ENCODE data around the gene PPP1R12C. TPM values are rescaled to one million over a fixed set of nuclear protein-coding genes. Genes with fewer than 3 reads are reported as not detected.

PPP1R12C gene
- polyA plus RNA-seq, 3 donors: 2.1 to 206 (median 2.6) TPM

GRCh38 chr19:55112246-55112776 is 5.1 kb downstream of the PPP1R12C start:
- Mint-ChIP-seq H3K27ac (no peak overlapping the region), H3K4me1 (peaks cover 22% of the 10 kb centered on the region), H3K9me3 (no peaks in the 10 kb centered on the region), H3K27me3 (ENCODE audit: low read depth in 3 of 3) (peaks cover 0 to 1% (median 0%) of the 10 kb centered on the region in 3 donors), H3K36me3 (peaks cover 28 to 62% of the 10 kb centered on the region in 2 donors), H3K4me3 (no peak overlapping the region)
- Histone ChIP-seq H2AFZ (ENCODE audit: insufficient read depth, low read depth, low read length, poor library complexity, severe bottlenecking) (no peak overlapping the region), H3K79me2 (ENCODE audit: insufficient read depth, low read length) (peaks cover 78% of the 10 kb centered on the region), H4K20me1 (ENCODE audit: insufficient read depth, low read length) (peaks cover 94% of the 10 kb centered on the region), H3K4me3 (replicated peaks in 1 of 3; ENCODE audit: low read depth in 2 of 3, low read length in 3 of 3) (no peak overlapping the region), H3K9me3 (replicated peaks in 1 of 2; ENCODE audit: control insufficient read depth in 1 of 2, insufficient read depth in 1 of 2, low read length in 2 of 2) (no peaks in the 10 kb centered on the region), H3K27me3 (ENCODE audit: control insufficient read depth in 2 of 2, insufficient read depth in 2 of 2, low read length in 2 of 2) (no peaks in the 10 kb centered on the region), H3K4me2 (replicated peaks; ENCODE audit: extremely low read depth, low read length, poor library complexity, severe bottlenecking) (no peak overlapping the region), H3K36me3 (replicated peaks in 1 of 2; ENCODE audit: control insufficient read depth in 1 of 2, insufficient read depth in 2 of 2, low read length in 2 of 2) (peaks cover 35 to 49% of the 10 kb centered on the region in 2 donors), H3K9ac (ENCODE audit: insufficient read depth, low read length, poor library complexity, severe bottlenecking) (no peak overlapping the region), H3K4me1 (ENCODE audit: control insufficient read depth in 1 of 2, insufficient read depth in 2 of 2, low read length in 2 of 2) (peaks cover 12 to 25% of the 10 kb centered on the region in 2 donors), H3K27ac (ENCODE audit: low read depth in 1 of 2, low read length in 2 of 2) (no peak overlapping the region)
- DNase-seq: peak in 1 of 3 donors; percentile 3
- 95% methylated on average over 20 of the region's 25 CpGs for WGBS (ENCODE audit: insufficient coverage)
- intact Hi-C loops (cut with micrococcal nuclease): loop anchor here in 1 of 2 donors (10.0 kb wide), 1 partner anchor 142 kb away; the partner anchor contains the start of gene PPP6R1
- no peak for TF ChIP-seq CTCF (IDR thresholded peaks at IDR 0.05)

GRCh38 chr19:55111238-55111831 is 6.1 kb downstream of the PPP1R12C start:
- peaks cover 10 to 18% of the 10 kb centered on the region in 2 donors for H3K4me1 ChIP-seq (ENCODE audit: control insufficient read depth in 1 of 2, insufficient read depth in 2 of 2, low read length in 2 of 2)
- no peak overlapping the region for H3K4me3 Mint-ChIP-seq
- H3K27ac Mint-ChIP-seq: peak overlapping the region in 1 of 7 donors; percentile 26
- no peaks in the 10 kb centered on the region for H3K9me3 ChIP-seq (replicated peaks in 1 of 2; ENCODE audit: control insufficient read depth in 1 of 2, insufficient read depth in 1 of 2, low read length in 2 of 2)
- TF ChIP-seq CTCF (IDR thresholded peaks at IDR 0.05): no peak
- no peak overlapping the region for H3K4me3 ChIP-seq (replicated peaks in 1 of 3; ENCODE audit: low read depth in 2 of 3, low read length in 3 of 3)
- H3K36me3 ChIP-seq (replicated peaks in 1 of 2; ENCODE audit: control insufficient read depth in 1 of 2, insufficient read depth in 2 of 2, low read length in 2 of 2): peaks cover 43 to 55% of the 10 kb centered on the region in 2 donors
- no peak overlapping the region for H3K27ac ChIP-seq (ENCODE audit: low read depth in 1 of 2, low read length in 2 of 2)
- peaks cover 96% of the 10 kb centered on the region for H4K20me1 ChIP-seq (ENCODE audit: insufficient read depth, low read length)
- H3K79me2 ChIP-seq (ENCODE audit: insufficient read depth, low read length): peaks cover 76% of the 10 kb centered on the region
- H3K27me3 Mint-ChIP-seq (ENCODE audit: low read depth in 3 of 3): peaks cover 0 to 1% (median 1%) of the 10 kb centered on the region in 3 donors
- DNase-seq: no peak
- WGBS (ENCODE audit: insufficient coverage): 94% methylated on average over 18 of the region's 21 CpGs
- peaks cover 34 to 70% of the 10 kb centered on the region in 2 donors for H3K36me3 Mint-ChIP-seq
- H3K27me3 ChIP-seq (ENCODE audit: control insufficient read depth in 2 of 2, insufficient read depth in 2 of 2, low read length in 2 of 2): no peaks in the 10 kb centered on the region
- H2AFZ ChIP-seq (ENCODE audit: insufficient read depth, low read depth, low read length, poor library complexity, severe bottlenecking): no peak overlapping the region
- intact Hi-C loops (cut with micrococcal nuclease): loop anchor here in 1 of 2 donors (10.0 kb wide), 1 partner anchor 143 kb away; the partner anchor contains the start of gene PPP6R1
- no peak overlapping the region for H3K9ac ChIP-seq (ENCODE audit: insufficient read depth, low read length, poor library complexity, severe bottlenecking)
- no peak overlapping the region for H3K4me2 ChIP-seq (replicated peaks; ENCODE audit: extremely low read depth, low read length, poor library complexity, severe bottlenecking)
- no peaks in the 10 kb centered on the region for H3K9me3 Mint-ChIP-seq
- peaks cover 17% of the 10 kb centered on the region for H3K4me1 Mint-ChIP-seq
